ENCODE data around the gene CTU2. TPM values are rescaled to one million over a fixed set of nuclear protein-coding genes. Genes with fewer than 3 reads are reported as not detected.

CTU2 gene
- total and polyA plus RNA-seq, 2 of the 8 experiments (the other 6 are each of a cell fraction or from before 2014, with no cell fraction given) = 32.7 to 42.9 TPM

GRCh38 chr16:88733630-88734360 lies 27.5 kb downstream of the CTU2 start:
- 85% methylated on average over 22 of the region's 27 CpGs; no CpG with 5 or more reads in 1 of the 2 experiments for WGBS, 2 experiments (ENCODE audit: extremely low coverage in 1 of 2, insufficient coverage in 1 of 2, insufficient read length in 1 of 2, insufficient replicate concordance in 2 of 2, low coverage in 1 of 2, low lambda C conversion rate in 2 of 2, missing lambda C conversion rate in 1 of 2)
- Histone ChIP-seq H3K79me1 (ENCODE audit: low read depth, low read length) (no peaks in the 10 kb centered on the region), H2BK5ac (ENCODE audit: low read depth, low read length) (no peak overlapping the region), H3K4me3 (ENCODE audit: extremely low read depth in 1 of 4, insufficient read depth in 2 of 4, low read depth in 3 of 4, low read length in 4 of 4) (no peak overlapping the region), H4K8ac (ENCODE audit: extremely low read depth, insufficient read depth, low read length) (no peak overlapping the region; the same call in 1 of the 2 replicates), H3K79me2 (ENCODE audit: control insufficient read depth in 1 of 2, insufficient read depth in 2 of 2, low read length in 2 of 2) (no peaks in the 10 kb centered on the region), H3K4ac (replicated peaks; ENCODE audit: insufficient read length, low read depth, low read length) (no peak overlapping the region), H2BK15ac (ENCODE audit: low read length) (no peak overlapping the region), H3K23ac (ENCODE audit: insufficient read length) (no peak overlapping the region), H3K4me2 (ENCODE audit: insufficient read depth in 1 of 2, low read depth in 2 of 2, low read length in 2 of 2) (no peak overlapping the region), H3K36me3 (ENCODE audit: control insufficient read depth in 2 of 4, insufficient read depth in 4 of 4, low read length in 3 of 4) (peaks cover 0 to 18% (median under 1%) of the 10 kb centered on the region in 4 experiments; a peak in 2 of 8 replicates), H3K14ac (ENCODE audit: insufficient read length) (no peak overlapping the region), H3K9me3 (ENCODE audit: insufficient read depth in 2 of 2, low read depth in 1 of 2, low read length in 1 of 2) (no peaks in the 10 kb centered on the region), H3K9ac (replicated peaks in 1 of 4; ENCODE audit: extremely low read depth in 1 of 4, low read depth in 3 of 4, low read length in 3 of 4) (no peak overlapping the region), H3K27ac (ENCODE audit: low read depth, low read length) (no peak overlapping the region), H3K56ac (replicated peaks; ENCODE audit: insufficient read length, low read depth, low read length) (no peak overlapping the region), H2BK20ac (ENCODE audit: low read length) (no peak overlapping the region), H3K23me2 (ENCODE audit: low read depth, low read length) (no peaks in the 10 kb centered on the region), H4K5ac (ENCODE audit: insufficient read length, low read depth, low read length) (no peak overlapping the region), H2BK120ac (replicated peaks; ENCODE audit: low read depth, low read length) (no peak overlapping the region), H2BK12ac (ENCODE audit: low read depth, low read length) (no peak overlapping the region), H2AK5ac (ENCODE audit: low read depth, low read length) (no peak overlapping the region), H3K4me1 (replicated peaks in 1 of 4; ENCODE audit: control insufficient read depth in 3 of 4, insufficient read depth in 4 of 4, low read length in 3 of 4) (peaks cover 0 to 5% (median 0%) of the 10 kb centered on the region in 4 experiments; a peak in 1 of 7 replicates), H2AFZ (ENCODE audit: low read length) (no peak overlapping the region), H4K20me1 (replicated peaks in 1 of 2; ENCODE audit: control insufficient read depth in 1 of 2, insufficient read depth in 2 of 2, low read length in 2 of 2) (peaks cover 0 to 11% of the 10 kb centered on the region in 2 experiments), H3K27me3 (replicated peaks in 1 of 4; ENCODE audit: control insufficient read depth in 3 of 4, extremely low read depth in 1 of 4, insufficient read depth in 3 of 4, low read length in 3 of 4) (no peaks in the 10 kb centered on the region), H4K91ac (replicated peaks; ENCODE audit: insufficient read length, low read length) (no peak overlapping the region), H3K18ac (ENCODE audit: extremely low read depth, low read length) (no peak overlapping the region)
- ChIA-PET CTCF (ENCODE audit: partially characterized antibody) (interaction anchor here (1.0 to 10.0 kb wide), 3 partner anchors 21 to 59 kb away, joined by 3 to 251 read pairs (median 45); partner anchors contain the start of gene PIEZO1), POLR2A (ENCODE audit: partially characterized antibody) (interaction anchor here (0.6 to 1.3 kb wide), 5 partner anchors 17 to 77 kb away, joined by 3 to 5 read pairs (median 3); no protein-coding TSS in a partner anchor)
- FAIRE-seq (no peak), DNase-seq (ENCODE audit: low read depth in 1 of 2, low spot score in 2 of 2) (no peak)
- no peak for TF ChIP-seq HDAC2 (IDR thresholded peaks at IDR 0.05; ENCODE audit: borderline replicate concordance in 1 of 2, low read depth in 2 of 2, low read length in 2 of 2)
- no peak for TF ChIP-seq ATF3 (IDR thresholded peaks at IDR 0.05; ENCODE audit: insufficient read depth, low read depth, low read length)
- TF ChIP-seq MAX (IDR thresholded peaks at IDR 0.05) = no peak
- no peak for TF ChIP-seq RNF2 (IDR thresholded peaks at IDR 0.05; ENCODE audit: borderline replicate concordance, low read depth, low read length, missing control alignments, poor library complexity, severe bottlenecking)
- no peak for TF ChIP-seq CHD2 (IDR thresholded peaks at IDR 0.05; ENCODE audit: low read length)
- no peak for TF ChIP-seq GABPA (IDR thresholded peaks at IDR 0.05; ENCODE audit: borderline replicate concordance, insufficient read depth, low read length)
- TF ChIP-seq JUND (IDR thresholded peaks at IDR 0.05; ENCODE audit: low read length) = no peak
- no peak for TF ChIP-seq E2F6 (IDR thresholded peaks at IDR 0.05)
- TF ChIP-seq RAD21 (IDR thresholded peaks at IDR 0.05 in 1 of 2, conservative IDR thresholded peaks at IDR 0.05 in 1 of 2; ENCODE audit: low read depth in 2 of 2, low read length in 2 of 2) = no peak

Data from H1 (cell line).